Keratinocyte (primary cell): ENCODE data around the gene SDK1.

ENCODE experiments used
- CTCF ChIP-seq, 3 experiments: IDR thresholded peaks in 1 of 3; conservative IDR thresholded peaks in 1 of 3; optimal IDR thresholded peaks in 1 of 3; 2 replicates in 2 of 3; 3 replicates in 1 of 3; pipeline versions ENCODE3 to v1.5.1; 2011; ENCODE audit warnings: low read length in 3 of 3, mild to moderate bottlenecking in 3 of 3, moderate library complexity in 2 of 3, control low read depth in 1 of 3, inconsistent platforms in 1 of 3; ENCODE audit not compliant: insufficient read depth in 2 of 3; ENCODE audit errors: extremely low read depth in 1 of 3
- EZH2 ChIP-seq: IDR thresholded peaks from one replicate; pipeline ENCODE4 v1.6.1; 2012; ENCODE audit warnings: inconsistent platforms, mild to moderate bottlenecking, low read length, moderate library complexity

GRCh38 chr7:4196121-4196819 is 895.2 kb downstream of the SDK1 start:
- TF ChIP-seq CTCF (optimal IDR thresholded peaks at IDR 0.05 in 1 of 3, IDR thresholded peaks at IDR 0.05 in 1 of 3, conservative IDR thresholded peaks at IDR 0.05 in 1 of 3; ENCODE audit: extremely low read depth in 1 of 3, insufficient read depth in 2 of 3, low read length in 3 of 3) (no peak), EZH2 (no peak)
